Fibroblast of peridontal ligament (primary cell): ENCODE results near the gene ERBB2.

Experiments used
- DNase-seq: peaks from one replicate; pipeline ENCODE4 v3.0.0-alpha.2; 2010; ENCODE audit errors: extremely low read depth

Gene ERBB2

DNA sequence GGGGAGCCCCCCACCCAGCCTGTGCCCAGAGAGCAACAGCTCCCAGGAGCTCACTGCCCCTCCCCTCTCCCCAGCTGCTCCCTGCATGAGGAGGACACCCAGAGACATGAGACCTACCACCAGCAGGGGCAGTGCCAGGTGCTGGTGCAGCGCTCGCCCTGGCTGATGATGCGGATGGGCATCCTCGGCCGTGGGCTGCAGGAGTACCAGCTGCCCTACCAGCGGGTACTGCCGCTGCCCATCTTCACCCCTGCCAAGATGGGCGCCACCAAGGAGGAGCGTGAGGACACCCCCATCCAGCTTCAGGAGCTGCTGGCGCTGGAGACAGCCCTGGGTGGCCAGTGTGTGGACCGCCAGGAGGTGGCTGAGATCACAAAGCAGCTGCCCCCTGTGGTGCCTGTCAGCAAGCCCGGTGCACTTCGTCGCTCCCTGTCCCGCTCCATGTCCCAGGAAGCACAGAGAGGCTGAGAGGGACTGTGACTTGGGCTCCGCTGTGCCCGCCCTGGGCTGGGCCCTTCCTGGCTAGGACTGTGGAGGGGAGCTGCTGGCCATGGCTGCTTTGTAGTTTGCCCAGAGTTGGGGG lies 34.1 kb upstream of the ERBB2 start:
- no peak for DNase-seq

- no peak for DNase-seq
Observed at GRCh38 chr17:39666231-39666600, 33.6 kb upstream of the ERBB2 start.

- no peak for DNase-seq
Observed at GRCh38 chr17:39666601-39667261, 33.1 kb upstream of the ERBB2 start.

DNA sequence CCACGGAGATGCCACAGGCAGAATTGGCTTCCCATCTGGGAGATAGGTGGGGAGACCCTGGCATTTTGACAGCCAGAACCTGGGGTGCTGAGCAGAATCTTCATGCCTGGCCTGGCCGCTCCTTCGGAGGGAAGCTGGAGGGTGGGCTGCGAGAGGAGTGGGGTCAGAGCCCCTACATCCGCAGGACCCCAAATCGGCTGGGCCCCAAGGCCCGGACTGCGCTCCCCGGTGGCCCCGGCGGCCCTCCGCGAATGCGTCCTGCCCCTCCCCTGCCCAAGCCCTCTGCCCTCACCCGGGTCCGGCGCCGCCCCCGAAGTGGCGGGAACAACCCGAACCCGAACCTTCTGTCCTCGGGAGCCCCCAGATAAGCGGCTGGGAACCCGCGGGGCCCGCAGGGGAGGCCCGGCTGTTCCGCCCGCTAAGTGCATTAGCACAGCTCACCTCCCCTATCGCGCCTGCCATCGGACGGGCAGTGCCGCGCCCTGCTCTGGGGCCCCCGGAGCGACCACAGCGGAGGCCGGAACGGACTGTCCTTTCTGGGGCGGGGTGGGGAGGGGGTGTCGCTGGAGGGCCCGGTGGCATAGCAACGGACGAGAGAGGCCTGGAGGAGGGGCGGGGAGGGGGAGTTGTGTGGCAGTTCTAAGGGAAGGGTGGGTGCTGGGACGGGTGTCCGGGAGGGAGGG lies 32.5 kb upstream of the ERBB2 start:
- DNase-seq = no peak

GRCh38 chr17:39667945-39668924 lies 31.6 kb upstream of the ERBB2 start, which contains the start of gene PNMT:
Gene PNMT, plus strand, starts transcription at chr17:39668453. Its CDS starts 23 bp downstream, at chr17:39668476.
- peak; percentile 29 for DNase-seq

DNA sequence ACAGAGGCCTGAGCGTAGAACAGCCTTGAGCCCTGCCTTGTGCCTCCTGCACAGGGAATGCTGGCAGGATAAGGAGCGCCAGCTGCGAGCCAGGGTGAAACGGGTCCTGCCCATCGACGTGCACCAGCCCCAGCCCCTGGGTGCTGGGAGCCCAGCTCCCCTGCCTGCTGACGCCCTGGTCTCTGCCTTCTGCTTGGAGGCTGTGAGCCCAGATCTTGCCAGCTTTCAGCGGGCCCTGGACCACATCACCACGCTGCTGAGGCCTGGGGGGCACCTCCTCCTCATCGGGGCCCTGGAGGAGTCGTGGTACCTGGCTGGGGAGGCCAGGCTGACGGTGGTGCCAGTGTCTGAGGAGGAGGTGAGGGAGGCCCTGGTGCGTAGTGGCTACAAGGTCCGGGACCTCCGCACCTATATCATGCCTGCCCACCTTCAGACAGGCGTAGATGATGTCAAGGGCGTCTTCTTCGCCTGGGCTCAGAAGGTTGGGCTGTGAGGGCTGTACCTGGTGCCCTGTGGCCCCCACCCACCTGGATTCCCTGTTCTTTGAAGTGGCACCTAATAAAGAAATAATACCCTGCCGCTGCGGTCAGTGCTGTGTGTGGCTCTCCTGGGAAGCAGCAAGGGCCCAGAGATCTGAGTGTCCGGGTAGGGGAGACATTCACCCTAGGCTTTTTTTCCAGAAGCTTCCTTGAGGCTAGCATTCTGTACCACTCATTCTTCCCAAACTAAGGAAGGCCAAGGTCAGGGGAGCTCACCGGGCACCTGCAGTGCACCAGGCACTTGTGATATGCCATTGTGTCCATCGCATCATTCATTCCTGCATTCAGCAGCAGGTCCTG lies 29.7 kb upstream of the ERBB2 start:
- DNase-seq = no peak

DNA sequence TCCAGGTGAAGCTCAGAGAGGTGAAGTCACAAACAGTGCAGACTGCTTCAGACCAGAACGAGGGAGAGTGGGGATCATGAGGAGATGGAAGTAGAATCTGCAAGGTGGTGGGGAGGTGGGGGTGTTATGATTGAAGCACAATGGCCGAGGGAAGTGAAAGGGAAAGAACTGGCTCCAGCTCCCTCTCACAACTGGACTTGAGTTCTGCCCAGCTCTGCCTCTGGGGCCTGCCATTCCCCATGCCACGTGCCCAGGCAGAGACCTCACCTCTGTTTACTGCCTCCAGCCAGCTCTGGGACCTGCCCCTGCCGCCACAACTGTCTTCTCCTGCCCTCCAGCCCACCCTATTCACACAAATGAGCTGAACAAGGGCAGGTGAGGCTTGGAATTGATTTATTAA lies 29.1 kb upstream of the ERBB2 start:
- DNase-seq = no peak

GRCh38 chr17:39671651-39672521 lies 28.0 kb upstream of the ERBB2 start:
- DNase-seq = peak; percentile 21

DNA sequence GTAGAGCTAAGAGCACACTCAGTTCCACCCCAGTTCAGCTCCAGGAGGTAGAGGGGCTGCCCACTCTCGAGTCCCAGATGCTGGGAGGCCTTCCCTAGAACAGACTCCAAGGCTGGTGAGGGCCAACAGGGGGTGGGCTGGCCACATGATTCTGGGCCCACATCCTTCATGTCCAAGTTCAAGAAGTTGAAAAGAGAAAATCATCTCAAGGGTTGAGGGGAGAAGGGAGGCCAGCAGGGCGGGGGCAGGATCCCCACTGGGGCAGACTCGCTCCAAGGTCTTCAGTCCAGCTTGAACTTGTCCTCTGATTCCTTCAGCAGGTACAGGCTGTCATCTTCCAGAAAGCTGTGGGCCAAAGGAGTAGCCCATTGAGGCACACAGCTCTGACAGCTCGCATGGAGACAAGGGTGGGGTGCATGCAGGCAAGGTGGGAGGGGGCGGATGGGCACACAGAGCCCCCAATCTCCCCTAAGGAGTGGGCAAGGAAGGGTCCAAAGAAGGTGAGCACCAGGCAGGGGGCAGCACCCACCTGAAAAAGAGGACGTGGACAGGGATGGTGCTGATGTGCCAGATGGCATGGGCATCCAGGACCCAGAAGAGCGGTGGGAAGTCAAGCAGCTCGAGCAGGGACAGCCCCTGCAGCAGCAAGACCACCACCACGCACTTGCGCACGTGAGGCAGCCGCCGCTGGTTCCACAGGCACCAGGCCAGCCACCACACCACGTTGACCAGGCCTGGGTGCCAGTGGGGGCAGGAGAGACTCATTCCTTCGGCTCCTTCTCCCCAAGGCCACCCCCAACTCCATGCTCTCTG lies 27.1 kb upstream of the ERBB2 start:
- no peak for DNase-seq

DNA sequence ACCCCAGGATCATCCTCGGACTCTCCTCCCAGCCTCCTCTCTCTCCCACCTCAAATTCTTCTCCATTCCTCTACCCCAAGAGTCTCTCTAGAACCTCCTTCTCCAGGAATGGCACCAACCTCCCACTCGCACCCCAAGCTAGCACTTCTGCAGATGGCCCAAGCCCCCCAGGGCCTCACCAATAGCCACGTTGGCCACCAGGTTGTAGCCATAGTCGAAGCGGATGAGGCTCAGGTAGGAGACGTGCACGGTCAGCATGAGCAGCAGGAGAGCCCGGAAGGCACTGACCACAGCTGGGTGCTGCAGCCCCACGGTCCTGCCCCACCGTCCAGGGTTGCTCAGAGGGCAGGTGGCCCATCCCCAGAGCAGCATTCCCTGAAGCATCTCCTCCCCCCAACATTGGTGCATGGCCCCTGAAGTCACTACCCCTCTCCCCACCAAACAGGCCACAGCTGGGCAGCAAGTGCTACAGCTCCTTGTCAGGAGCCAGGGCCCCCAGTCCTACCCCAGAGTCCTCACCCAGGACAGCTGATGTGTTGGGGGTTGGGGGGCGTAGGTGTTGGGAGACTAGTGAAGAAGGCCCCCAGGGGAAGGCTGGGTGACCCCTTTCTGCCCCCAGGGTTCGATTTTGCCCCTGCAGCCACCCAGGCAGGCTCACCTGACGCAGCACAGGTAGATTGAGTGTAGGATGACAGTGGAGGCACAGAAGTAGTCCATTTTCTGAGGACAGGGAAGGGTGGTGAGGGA lies 26.4 kb upstream of the ERBB2 start:
- DNase-seq = no peak

DNA sequence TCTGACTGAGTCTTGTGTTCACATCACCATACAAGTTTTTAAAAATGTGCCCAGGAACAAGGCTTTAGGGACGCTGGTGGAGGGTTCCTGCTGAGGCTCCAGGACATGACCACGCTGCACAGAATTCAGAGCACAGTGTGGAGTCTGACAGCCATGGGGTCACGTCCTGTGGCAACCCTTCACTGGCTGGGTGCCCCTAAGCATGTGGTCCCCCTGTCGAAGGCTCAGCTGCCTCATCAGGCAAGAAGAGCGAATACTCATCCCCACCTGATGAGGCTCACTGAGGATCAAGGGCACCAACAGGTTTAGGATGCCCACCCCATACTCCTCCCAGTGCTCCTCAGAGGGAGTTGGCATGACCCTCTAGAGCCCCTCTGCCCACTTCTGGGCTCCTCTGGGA lies 25.7 kb upstream of the ERBB2 start:
- no peak for DNase-seq

DNA sequence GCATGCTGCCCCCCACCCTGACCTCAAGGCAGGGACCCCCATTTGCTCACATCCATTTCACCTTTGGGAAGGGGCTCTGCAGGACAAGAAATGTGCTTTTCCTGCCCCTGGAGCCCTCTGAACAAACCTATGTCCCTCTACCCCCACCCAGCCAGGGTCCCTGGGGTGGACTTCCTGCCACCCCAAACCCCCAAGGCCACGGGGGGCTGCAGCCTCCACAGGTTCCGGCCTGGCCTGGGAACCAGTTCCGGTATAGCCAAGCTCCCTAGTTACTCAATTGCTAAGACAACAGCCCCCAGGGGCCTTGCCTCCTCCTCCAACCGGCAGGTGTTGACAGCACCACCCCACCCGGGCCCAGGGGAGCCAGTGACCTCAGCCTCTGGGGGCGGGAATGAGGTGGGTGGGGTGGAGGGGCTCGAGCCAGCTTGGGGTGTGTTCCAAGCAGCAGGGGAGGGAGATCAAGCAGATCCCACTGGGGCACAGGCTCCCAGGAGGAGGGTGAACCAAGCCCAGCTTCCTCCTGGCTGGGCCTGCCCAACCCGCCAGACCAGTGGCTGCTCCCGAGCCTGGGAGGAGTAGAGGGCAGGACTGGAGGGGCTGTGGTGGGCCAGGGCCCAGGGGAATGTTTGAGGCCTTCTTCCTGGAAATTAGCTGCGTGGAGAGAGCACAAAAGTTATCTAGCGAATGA lies 25.0 kb upstream of the ERBB2 start:
- DNase-seq = no peak

GRCh38 chr17:39675390-39676082 lies 24.3 kb upstream of the ERBB2 start:
- DNase-seq = no peak

DNA sequence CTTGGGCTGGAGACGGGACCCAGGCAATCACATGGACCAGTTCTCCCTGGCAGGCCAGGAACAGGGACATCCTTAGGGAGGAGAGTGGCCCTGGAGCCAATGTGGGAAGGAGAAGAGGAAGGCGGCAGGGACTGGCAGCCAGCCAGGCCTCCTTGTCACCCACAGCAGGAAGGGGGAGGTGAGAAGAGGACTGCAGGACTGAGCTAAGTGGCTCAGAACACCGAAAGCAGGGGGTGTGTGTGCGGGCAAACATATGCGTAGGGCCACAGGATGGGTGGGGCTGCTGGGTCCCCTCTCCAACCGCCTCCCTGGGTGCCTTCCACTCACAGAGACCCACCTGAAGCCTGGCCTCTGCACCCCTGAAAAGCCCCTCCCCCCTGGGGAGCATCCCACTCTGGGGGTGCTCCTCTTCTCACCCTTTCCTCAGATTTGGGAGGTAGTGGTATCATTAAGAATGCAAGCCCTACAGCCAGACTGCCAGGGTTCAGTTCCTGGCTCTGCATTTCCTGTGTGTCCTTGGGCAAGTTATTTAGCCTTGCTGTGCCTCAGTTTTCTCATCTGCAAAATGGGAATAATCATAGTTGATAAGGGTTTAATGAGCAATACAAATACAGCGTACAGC lies 23.6 kb upstream of the ERBB2 start:
- no peak for DNase-seq

GRCh38 chr17:39677072-39677471 lies 22.8 kb upstream of the ERBB2 start:
- no peak for DNase-seq

DNA sequence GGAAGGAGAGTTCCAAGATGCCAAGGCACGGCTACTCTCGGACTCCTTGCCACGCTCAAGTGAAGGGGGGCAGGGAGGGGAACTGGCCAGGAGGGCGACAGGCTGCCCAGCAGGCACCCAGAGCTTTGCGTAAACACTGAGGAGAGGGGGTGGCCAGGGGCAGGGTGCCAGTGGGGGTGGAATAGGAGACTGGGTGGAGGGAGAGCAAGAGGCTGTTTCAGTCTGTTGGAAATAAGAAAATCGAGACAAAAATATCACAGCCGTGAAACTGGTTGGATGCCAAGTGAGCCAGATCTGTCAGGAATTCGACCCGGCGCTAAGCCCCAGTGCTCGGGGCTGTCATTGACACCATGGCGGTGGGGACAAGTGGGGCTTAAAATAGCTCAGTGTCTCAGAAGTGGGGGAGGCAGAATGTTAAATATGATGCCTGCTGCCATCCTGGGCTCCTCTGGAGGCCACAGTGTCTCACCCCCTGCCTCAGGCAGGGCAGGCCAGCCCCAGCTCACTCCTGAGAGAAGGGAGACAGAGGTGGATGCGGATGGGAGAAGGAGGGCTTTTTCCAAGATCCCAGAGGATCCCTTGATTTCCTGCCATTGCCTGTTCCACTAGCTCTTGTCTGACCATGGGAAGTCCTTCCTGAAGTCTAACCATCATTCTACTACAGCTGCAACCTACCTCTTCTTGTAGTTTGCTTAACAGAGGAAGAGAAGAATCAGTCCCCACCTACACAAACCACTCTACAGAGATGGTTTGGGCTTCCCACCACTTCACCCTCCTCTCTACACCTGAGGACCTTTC lies 22.1 kb upstream of the ERBB2 start:
- peak; percentile 11 for DNase-seq
